ENCODE results near the gene NPTX1.

Gene NPTX1

DNA sequence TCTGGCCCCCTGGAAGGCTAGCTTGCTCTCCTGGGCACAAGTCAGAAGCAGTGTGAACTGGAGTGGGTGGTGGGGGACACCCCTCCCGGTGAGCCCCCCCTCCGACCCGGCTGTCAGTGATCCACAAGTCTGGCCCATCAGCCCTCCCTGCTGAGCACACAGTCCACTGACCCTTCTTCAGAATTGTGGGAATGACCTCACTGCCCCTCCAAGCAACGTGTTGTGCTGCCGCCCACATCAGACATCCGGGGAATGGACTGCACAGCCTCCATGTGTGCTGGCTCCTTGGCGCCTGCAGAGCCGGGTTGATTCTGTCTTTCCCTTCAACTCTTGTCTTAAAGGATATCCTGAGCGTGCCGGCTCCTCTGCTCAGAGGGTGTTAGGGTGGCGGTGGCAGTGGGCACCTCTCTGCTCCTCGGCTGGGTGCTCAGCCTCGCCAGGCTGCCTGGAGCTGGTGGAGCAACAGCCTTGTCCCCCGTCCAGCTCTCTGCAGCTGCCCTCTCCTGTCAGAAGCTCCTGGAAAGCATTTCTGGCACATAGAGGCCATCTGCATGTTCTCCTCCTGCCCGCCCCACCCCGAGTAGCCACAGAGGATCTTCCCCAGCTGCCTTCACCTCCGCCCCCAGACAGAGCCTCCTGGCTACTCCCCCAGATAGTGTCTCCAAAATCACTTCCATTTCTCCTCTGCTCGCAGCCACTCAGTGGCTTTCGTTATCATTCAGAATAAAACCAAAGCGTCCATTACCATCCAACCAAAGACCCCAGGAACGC is 19.8 kb downstream of the NPTX1 start:
- H3K4me3 ChIP-seq (ENCODE audit: insufficient read length, low read depth), result no peak overlapping the region
- peaks cover 13% of the 10 kb centered on the region for H3K27me3 ChIP-seq (ENCODE audit: insufficient read depth, insufficient read length)
- no peaks in the 10 kb centered on the region for H3K36me3 ChIP-seq (ENCODE audit: insufficient read depth, insufficient read length, low read length)
- H3K9me3 ChIP-seq (ENCODE audit: insufficient read depth, low read length), result no peaks in the 10 kb centered on the region
- peaks cover 2% of the 10 kb centered on the region for H3K4me1 ChIP-seq (ENCODE audit: insufficient read depth, insufficient read length)
- no peak for DNase-seq (ENCODE audit: low read depth, low spot score)
- H3K9ac ChIP-seq (ENCODE audit: insufficient read length, low read depth), result no peak overlapping the region
- TF ChIP-seq ZNF274 (IDR thresholded peaks at IDR 0.05; ENCODE audit: low read depth, low read length) (no peak), SUZ12 (IDR thresholded peaks at IDR 0.05; ENCODE audit: extremely low read depth, insufficient read depth, insufficient read length) (no peak), YY1 (IDR thresholded peaks at IDR 0.05; ENCODE audit: insufficient read depth, insufficient read length) (no peak)

DNA sequence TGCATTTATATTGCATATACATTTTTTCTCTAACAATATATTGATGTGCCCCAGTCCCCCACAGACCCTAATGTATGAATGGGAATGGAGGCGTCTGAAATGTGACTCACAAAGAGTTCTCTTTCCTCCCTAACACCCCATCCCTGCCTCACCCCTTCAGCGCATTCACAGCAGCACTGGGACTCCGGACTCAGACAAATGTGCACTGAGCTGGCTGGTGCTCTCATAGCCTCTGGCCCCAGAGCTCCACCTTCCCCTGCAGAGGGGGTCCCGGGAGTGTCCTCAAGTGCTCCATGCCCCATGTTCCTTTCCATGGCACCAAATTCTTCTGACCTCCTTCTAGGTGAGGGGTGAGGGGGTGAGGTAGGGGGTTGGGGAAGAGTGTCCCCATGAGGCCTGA is 20.6 kb downstream of the NPTX1 start:
- TF ChIP-seq ZNF274 (IDR thresholded peaks at IDR 0.05; ENCODE audit: low read depth, low read length), result no peak
- no peak for DNase-seq (ENCODE audit: low read depth, low spot score)
- Histone ChIP-seq H3K27me3 (ENCODE audit: insufficient read depth, insufficient read length) (peaks cover 13% of the 10 kb centered on the region), H3K36me3 (ENCODE audit: insufficient read depth, insufficient read length, low read length) (no peaks in the 10 kb centered on the region), H3K4me3 (ENCODE audit: insufficient read length, low read depth) (no peak overlapping the region), H3K9ac (ENCODE audit: insufficient read length, low read depth) (no peak overlapping the region), H3K4me1 (ENCODE audit: insufficient read depth, insufficient read length) (peaks cover 3% of the 10 kb centered on the region), H3K9me3 (ENCODE audit: insufficient read depth, low read length) (no peaks in the 10 kb centered on the region)

DNA sequence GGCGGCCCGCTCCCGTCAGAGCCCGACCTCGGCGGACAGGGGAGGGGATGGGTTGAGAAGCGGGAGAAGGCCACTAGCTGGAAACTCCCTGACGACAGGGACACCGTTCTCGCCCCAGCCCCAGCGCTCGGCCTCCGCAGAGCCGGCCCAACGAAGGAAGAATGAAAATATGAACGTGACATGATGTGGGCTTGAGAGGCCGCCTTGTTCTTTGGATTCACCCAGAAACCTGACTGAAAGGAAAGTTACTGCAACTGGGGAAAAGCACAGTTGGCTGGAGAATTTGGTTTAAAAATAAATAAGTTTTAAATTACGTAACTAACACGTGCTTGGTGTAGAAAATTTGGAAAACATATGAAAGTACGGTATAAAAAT is 21.1 kb downstream of the NPTX1 start:
- Histone ChIP-seq H3K4me1 (ENCODE audit: insufficient read depth, insufficient read length) (peaks cover 3% of the 10 kb centered on the region), H3K36me3 (ENCODE audit: insufficient read depth, insufficient read length, low read length) (no peaks in the 10 kb centered on the region), H3K27me3 (ENCODE audit: insufficient read depth, insufficient read length) (peaks cover 13% of the 10 kb centered on the region), H3K9ac (ENCODE audit: insufficient read length, low read depth) (peak overlapping the region; percentile 99), H3K4me3 (ENCODE audit: insufficient read length, low read depth) (peak overlapping the region; percentile 99), H3K9me3 (ENCODE audit: insufficient read depth, low read length) (no peaks in the 10 kb centered on the region)
- no peak for TF ChIP-seq ZNF274 (IDR thresholded peaks at IDR 0.05; ENCODE audit: low read depth, low read length)
- no peak for TF ChIP-seq SUZ12 (IDR thresholded peaks at IDR 0.05; ENCODE audit: extremely low read depth, insufficient read depth, insufficient read length)
- peak; percentile 36 for DNase-seq (ENCODE audit: low read depth, low spot score)

DNA sequence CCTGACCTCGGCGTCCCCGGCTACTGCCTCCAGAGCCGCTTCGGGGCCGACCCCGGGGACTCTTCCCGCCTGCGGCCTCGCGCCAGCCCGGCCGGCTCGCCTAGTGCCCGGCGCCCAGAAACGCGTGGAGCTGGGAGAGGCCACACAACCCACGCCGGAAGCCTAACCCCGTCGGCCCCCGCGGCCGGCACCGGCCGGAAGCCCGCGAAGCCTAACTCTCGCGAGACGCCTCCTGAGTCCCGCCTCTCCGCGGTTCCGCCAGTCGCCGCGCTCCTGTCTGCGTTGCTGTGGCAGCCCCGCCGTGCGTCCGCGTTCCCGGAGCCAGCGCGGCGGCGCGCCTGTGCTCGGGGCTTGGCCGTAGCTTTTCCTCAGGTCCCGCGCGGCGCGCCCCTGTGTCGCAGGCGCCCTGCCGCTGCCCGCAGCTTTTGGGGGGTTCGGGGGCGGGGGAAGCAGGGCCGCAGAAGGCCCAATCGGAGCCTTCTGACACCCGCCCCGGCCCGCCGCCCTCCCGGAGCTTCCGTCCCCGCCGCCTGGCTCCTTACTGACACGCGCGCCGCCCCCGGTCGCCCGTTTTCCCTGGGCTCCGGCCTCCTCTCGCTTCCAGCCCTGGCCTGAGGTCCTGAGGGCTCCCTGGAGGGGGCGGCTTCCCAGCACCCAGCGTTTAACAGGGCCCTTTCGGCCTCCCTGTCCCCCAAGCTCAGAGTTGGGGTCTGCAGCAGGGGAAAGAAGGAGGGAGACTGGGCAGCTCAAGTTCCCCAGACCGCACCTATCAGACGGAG is 21.7 kb downstream of the NPTX1 start:
- H3K27me3 ChIP-seq (ENCODE audit: insufficient read depth, insufficient read length), result peaks cover 13% of the 10 kb centered on the region
- H3K36me3 ChIP-seq (ENCODE audit: insufficient read depth, insufficient read length, low read length), result no peaks in the 10 kb centered on the region
- peak overlapping the region; percentile 99 for H3K4me3 ChIP-seq (ENCODE audit: insufficient read length, low read depth)
- TF ChIP-seq YY1 (IDR thresholded peaks at IDR 0.05; ENCODE audit: insufficient read depth, insufficient read length) (no peak), SUZ12 (IDR thresholded peaks at IDR 0.05; ENCODE audit: extremely low read depth, insufficient read depth, insufficient read length) (no peak), ZNF274 (IDR thresholded peaks at IDR 0.05; ENCODE audit: low read depth, low read length) (no peak)
- DNase-seq (ENCODE audit: low read depth, low spot score), result peak; percentile 92
- H3K4me1 ChIP-seq (ENCODE audit: insufficient read depth, insufficient read length), result peaks cover 3% of the 10 kb centered on the region
- peak overlapping the region; percentile 99 for H3K9ac ChIP-seq (ENCODE audit: insufficient read length, low read depth)
- H3K9me3 ChIP-seq (ENCODE audit: insufficient read depth, low read length), result no peaks in the 10 kb centered on the region

DNA sequence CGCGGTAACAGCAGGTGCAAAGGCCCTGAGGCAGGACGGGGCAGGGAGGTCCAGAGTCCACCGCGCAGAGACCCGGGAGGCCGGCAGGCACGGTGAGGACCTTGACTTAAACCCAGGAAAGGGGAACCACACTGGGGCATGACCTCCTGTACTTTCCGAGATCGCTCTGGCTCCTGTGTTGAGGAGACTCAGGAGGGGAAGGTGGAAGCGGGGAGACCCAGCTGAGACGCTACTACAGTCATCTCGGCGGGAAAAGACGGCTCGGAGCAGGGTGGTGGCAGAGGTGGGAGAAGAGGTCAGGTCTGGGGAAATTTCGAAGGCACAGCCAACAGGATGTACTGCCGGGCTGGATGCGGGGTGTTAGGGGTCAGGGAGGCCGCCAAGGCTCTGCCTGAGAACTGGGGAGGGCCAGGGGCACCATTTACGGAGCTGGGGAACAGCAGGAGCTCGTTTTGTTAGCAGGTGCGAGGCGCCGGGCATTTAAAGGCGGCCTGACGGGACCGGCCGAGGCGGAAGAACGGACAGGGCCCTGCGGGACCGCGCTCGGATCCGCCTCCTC is 22.3 kb downstream of the NPTX1 start:
- Histone ChIP-seq H3K27me3 (ENCODE audit: insufficient read depth, insufficient read length) (peaks cover 13% of the 10 kb centered on the region), H3K4me3 (ENCODE audit: insufficient read length, low read depth) (peak overlapping the region; percentile 99), H3K36me3 (ENCODE audit: insufficient read depth, insufficient read length, low read length) (no peaks in the 10 kb centered on the region), H3K9me3 (ENCODE audit: insufficient read depth, low read length) (no peaks in the 10 kb centered on the region), H3K4me1 (ENCODE audit: insufficient read depth, insufficient read length) (peaks cover 3% of the 10 kb centered on the region), H3K9ac (ENCODE audit: insufficient read length, low read depth) (peak overlapping the region; percentile 99)
- no peak for DNase-seq (ENCODE audit: low read depth, low spot score)
- no peak for TF ChIP-seq ZNF274 (IDR thresholded peaks at IDR 0.05; ENCODE audit: low read depth, low read length)
- TF ChIP-seq YY1 (IDR thresholded peaks at IDR 0.05; ENCODE audit: insufficient read depth, insufficient read length), result no peak

DNA sequence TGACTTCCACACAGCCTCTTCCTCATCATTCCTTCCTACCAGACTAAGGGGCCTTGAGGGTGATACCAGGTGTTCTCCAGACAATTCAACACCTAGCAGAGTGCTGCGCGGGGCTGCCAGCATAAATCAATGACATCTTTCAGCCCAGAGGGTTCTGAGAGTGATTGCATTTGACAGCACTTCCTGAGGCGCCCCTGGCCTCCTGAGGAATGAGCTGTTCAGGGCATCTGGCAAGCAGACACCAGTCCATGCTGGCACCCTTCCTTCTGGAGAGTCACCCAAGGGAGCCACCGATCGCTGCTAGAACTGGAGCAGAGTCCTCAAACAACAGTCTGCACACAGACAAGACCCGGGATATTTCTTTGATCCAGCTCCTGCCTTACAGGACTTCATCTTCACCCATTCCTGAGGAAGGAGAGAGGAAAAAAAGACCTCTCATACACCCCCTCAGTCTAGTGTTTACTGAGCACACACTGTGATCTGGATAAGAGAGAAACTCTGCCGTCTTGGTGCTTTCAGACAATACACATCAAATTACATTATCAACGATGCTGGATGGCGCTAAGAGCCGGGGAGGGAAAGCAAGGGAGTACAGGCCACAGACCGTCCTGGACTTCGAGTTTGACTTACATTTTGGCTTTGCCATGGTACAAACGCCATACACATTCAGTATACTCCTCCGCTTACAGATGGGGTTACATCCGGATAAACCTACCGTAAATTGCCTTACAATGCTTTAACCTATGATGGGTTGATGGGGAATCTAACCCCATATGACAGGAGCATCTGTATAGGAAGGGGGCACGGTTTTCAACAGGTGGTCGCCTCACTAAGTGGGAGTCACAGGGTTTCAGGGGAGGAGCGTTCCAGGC is 23.0 kb downstream of the NPTX1 start:
- TF ChIP-seq YY1 (IDR thresholded peaks at IDR 0.05; ENCODE audit: insufficient read depth, insufficient read length), result no peak
- TF ChIP-seq ZNF274 (IDR thresholded peaks at IDR 0.05; ENCODE audit: low read depth, low read length), result no peak
- Histone ChIP-seq H3K4me1 (ENCODE audit: insufficient read depth, insufficient read length) (peaks cover 3% of the 10 kb centered on the region), H3K9me3 (ENCODE audit: insufficient read depth, low read length) (no peaks in the 10 kb centered on the region), H3K36me3 (ENCODE audit: insufficient read depth, insufficient read length, low read length) (no peaks in the 10 kb centered on the region), H3K9ac (ENCODE audit: insufficient read length, low read depth) (peak overlapping the region; percentile 99), H3K4me3 (ENCODE audit: insufficient read length, low read depth) (peak overlapping the region; percentile 99), H3K27me3 (ENCODE audit: insufficient read depth, insufficient read length) (peaks cover 13% of the 10 kb centered on the region)
- no peak for DNase-seq (ENCODE audit: low read depth, low spot score)

Measured in NT2/D1 (cell line).